ENCODE data around the gene ST6GALNAC5. TPM values are rescaled to one million over a fixed set of nuclear protein-coding genes. Genes with fewer than 3 reads are reported as not detected.

The ST6GALNAC5 gene
- total and polyA plus RNA-seq, 10 of the 15 experiments (the other 5 are each of a cell fraction or from before 2014, with no cell fraction given) = under 0.01 to 1.8 (median 0.07) TPM; not detected in 6

DNA sequence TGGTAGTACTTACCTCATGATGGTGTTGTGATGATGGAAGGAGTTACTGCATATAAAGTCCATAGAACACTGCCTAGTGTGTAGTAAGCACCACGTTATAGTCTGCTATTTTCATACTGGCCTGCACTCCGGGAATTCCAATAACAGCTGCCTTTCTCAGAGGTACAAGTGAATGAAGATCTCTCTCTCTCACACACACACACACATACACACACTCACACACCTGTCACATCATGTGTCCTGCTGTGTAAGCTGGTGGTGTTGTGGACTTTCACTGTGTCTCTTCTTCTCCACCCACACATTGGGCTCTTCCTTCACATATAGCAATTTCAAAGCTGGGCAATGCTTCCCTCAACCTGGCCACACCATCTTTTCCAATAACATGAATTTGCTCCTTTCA, 33.4 kb upstream of the ST6GALNAC5 start (continued):
- TF ChIP-seq FOXK2 (IDR thresholded peaks at IDR 0.05) (no peak), HDAC6 (IDR thresholded peaks at IDR 0.05; ENCODE audit: unreplicated experiment) (no peak)
- TF ChIP-seq, protein P1, sequence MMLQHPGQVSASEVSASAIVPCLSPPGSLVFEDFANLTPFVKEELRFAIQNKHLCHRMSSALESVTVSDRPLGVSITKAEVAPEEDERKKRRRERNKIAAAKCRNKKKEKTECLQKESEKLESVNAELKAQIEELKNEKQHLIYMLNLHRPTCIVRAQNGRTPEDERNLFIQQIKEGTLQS (IDR thresholded peaks at IDR 0.05; ENCODE audit: borderline replicate concordance, extremely low read depth, low read depth, low read length) = no peak

DNA sequence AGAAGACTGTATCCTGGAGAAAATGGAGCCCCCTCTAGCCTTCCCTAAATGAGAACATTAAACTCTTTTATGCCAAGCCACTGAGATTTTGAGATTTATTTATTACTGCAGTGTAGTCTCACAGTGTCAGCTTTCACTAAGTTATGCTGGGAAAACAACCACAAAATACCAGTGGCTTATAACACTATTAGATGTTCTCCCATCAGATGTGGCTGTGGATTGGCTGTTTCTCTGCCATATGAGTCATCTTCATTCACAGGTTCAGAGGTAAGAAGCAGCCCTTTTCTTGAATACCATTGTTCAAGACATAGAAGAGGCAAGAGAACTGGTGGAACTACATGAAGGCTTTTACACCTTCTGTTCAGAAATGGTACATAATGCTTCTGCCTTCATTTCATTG, 32.1 kb upstream of the ST6GALNAC5 start:
- FAIRE-seq = no peak
- RAD21 ChIA-PET (ENCODE audit: unreplicated experiment) = no interaction called here
- SMC1A ChIA-PET (ENCODE audit: uncharacterized antibody, unreplicated experiment) = interaction anchor here (0.6 to 1.3 kb wide), 5 partner anchors 10 to 804 kb away, joined by 3 read pairs; no protein-coding TSS in a partner anchor
- TF ChIP-seq ZBED1 (IDR thresholded peaks at IDR 0.05; ENCODE audit: borderline replicate concordance) (no peak), POLR2AphosphoS5 (IDR thresholded peaks at IDR 0.05; ENCODE audit: low read length) (no peak), SIX5 (IDR thresholded peaks at IDR 0.05; ENCODE audit: low read depth, low read length, severe bottlenecking) (no peak), CBFB (IDR thresholded peaks at IDR 0.05; ENCODE audit: low read depth) (no peak), SREBF1 (IDR thresholded peaks at IDR 0.05; ENCODE audit: low read length) (no peak), BHLHE40 (IDR thresholded peaks at IDR 0.05; ENCODE audit: borderline replicate concordance in 1 of 2, low read depth in 2 of 2, low read length in 1 of 2) (no peak), ZZZ3 (IDR thresholded peaks at IDR 0.05; ENCODE audit: control insufficient read depth, insufficient read length, low read depth) (no peak), CHD2 (IDR thresholded peaks at IDR 0.05; ENCODE audit: borderline replicate concordance, low read depth, low read length) (no peak)
- TF ChIP-seq, protein P2, sequence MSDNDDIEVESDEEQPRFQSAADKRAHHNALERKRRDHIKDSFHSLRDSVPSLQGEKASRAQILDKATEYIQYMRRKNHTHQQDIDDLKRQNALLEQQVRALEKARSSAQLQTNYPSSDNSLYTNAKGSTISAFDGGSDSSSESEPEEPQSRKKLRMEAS (IDR thresholded peaks at IDR 0.05; ENCODE audit: low read depth, low read length) = no peak
- TF ChIP-seq, protein P3, sequence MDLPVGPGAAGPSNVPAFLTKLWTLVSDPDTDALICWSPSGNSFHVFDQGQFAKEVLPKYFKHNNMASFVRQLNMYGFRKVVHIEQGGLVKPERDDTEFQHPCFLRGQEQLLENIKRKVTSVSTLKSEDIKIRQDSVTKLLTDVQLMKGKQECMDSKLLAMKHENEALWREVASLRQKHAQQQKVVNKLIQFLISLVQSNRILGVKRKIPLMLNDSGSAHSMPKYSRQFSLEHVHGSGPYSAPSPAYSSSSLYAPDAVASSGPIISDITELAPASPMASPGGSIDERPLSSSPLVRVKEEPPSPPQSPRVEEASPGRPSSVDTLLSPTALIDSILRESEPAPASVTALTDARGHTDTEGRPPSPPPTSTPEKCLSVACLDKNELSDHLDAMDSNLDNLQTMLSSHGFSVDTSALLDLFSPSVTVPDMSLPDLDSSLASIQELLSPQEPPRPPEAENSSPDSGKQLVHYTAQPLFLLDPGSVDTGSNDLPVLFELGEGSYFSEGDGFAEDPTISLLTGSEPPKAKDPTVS (IDR thresholded peaks at IDR 0.05; ENCODE audit: low read depth, low read length) = no peak
- TF ChIP-seq, protein P4, sequence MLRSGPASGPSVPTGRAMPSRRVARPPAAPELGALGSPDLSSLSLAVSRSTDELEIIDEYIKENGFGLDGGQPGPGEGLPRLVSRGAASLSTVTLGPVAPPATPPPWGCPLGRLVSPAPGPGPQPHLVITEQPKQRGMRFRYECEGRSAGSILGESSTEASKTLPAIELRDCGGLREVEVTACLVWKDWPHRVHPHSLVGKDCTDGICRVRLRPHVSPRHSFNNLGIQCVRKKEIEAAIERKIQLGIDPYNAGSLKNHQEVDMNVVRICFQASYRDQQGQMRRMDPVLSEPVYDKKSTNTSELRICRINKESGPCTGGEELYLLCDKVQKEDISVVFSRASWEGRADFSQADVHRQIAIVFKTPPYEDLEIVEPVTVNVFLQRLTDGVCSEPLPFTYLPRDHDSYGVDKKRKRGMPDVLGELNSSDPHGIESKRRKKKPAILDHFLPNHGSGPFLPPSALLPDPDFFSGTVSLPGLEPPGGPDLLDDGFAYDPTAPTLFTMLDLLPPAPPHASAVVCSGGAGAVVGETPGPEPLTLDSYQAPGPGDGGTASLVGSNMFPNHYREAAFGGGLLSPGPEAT (IDR thresholded peaks at IDR 0.05; ENCODE audit: low read depth) = no peak
- TF ChIP-seq, protein P5, sequence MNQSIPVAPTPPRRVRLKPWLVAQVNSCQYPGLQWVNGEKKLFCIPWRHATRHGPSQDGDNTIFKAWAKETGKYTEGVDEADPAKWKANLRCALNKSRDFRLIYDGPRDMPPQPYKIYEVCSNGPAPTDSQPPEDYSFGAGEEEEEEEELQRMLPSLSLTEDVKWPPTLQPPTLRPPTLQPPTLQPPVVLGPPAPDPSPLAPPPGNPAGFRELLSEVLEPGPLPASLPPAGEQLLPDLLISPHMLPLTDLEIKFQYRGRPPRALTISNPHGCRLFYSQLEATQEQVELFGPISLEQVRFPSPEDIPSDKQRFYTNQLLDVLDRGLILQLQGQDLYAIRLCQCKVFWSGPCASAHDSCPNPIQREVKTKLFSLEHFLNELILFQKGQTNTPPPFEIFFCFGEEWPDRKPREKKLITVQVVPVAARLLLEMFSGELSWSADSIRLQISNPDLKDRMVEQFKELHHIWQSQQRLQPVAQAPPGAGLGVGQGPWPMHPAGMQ (IDR thresholded peaks at IDR 0.05; ENCODE audit: borderline replicate concordance) = no peak
- TF ChIP-seq, protein P6, sequence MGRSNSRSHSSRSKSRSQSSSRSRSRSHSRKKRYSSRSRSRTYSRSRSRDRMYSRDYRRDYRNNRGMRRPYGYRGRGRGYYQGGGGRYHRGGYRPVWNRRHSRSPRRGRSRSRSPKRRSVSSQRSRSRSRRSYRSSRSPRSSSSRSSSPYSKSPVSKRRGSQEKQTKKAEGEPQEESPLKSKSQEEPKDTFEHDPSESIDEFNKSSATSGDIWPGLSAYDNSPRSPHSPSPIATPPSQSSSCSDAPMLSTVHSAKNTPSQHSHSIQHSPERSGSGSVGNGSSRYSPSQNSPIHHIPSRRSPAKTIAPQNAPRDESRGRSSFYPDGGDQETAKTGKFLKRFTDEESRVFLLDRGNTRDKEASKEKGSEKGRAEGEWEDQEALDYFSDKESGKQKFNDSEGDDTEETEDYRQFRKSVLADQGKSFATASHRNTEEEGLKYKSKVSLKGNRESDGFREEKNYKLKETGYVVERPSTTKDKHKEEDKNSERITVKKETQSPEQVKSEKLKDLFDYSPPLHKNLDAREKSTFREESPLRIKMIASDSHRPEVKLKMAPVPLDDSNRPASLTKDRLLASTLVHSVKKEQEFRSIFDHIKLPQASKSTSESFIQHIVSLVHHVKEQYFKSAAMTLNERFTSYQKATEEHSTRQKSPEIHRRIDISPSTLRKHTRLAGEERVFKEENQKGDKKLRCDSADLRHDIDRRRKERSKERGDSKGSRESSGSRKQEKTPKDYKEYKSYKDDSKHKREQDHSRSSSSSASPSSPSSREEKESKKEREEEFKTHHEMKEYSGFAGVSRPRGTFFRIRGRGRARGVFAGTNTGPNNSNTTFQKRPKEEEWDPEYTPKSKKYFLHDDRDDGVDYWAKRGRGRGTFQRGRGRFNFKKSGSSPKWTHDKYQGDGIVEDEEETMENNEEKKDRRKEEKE (IDR thresholded peaks at IDR 0.05) = no peak

More for the DNA sequence above, 32.1 kb upstream of the ST6GALNAC5 start:
- ChIA-PET CTCF (no interaction called here), POLR2A (no interaction called here)
- Histone ChIP-seq H3K36me3 (ENCODE audit: control insufficient read depth in 2 of 2, insufficient read depth in 2 of 2, low read length in 1 of 2) (no peaks in the 10 kb centered on the region), H4K20me1 (ENCODE audit: control insufficient read depth, insufficient read depth) (no peaks in the 10 kb centered on the region), H3K27me3 (replicated peaks in 1 of 2; ENCODE audit: control insufficient read depth in 2 of 2, insufficient read depth in 2 of 2, low read length in 1 of 2) (no peaks in the 10 kb centered on the region; a peak in 1 of 4 replicates), H3K9me3 (replicated peaks; ENCODE audit: control insufficient read depth, insufficient read depth, low read length) (no peaks in the 10 kb centered on the region), H3K27ac (ENCODE audit: control insufficient read depth, insufficient read depth) (no peak overlapping the region), H3K4me2 (ENCODE audit: control insufficient read depth, insufficient read depth) (no peak overlapping the region), H3K79me2 (ENCODE audit: control insufficient read depth, insufficient read depth, low read length) (no peaks in the 10 kb centered on the region), H2AFZ (ENCODE audit: control insufficient read depth, low read depth, low read length) (no peak overlapping the region), H3K4me3 (no peak overlapping the region), H3K9ac (ENCODE audit: control insufficient read depth, insufficient read depth, low read length) (no peak overlapping the region), H3K4me1 (ENCODE audit: control insufficient read depth, insufficient read depth, low read length) (no peaks in the 10 kb centered on the region)
- DNase-seq (ENCODE audit: low read depth, low spot score) (no peak), ATAC-seq (no peak)
- BruUV-seq (replicated peaks) = no TSS peak
- in situ Hi-C loops (cut with MboI) (no loop called here), intact Hi-C loops (cut with micrococcal nuclease; ENCODE audit: unreplicated experiment) (no loop called here)
